ENCODE data around the gene NOA1.
A peak's percentile ranks its signal among the peaks of the same experiment; 100 is the strongest.

Gene NOA1

GRCh38 chr4:56990109-56990905, 12.9 kb upstream of the NOA1 start:
- TF ChIP-seq CTCF (IDR thresholded peaks at IDR 0.05; ENCODE audit: low read depth, low read length), result no peak
- no peak overlapping the region for H3K4me3 ChIP-seq (ENCODE audit: low read depth, low read length)

- no peak for TF ChIP-seq CTCF (IDR thresholded peaks at IDR 0.05; ENCODE audit: low read depth, low read length)
- H3K4me3 ChIP-seq (ENCODE audit: low read depth, low read length), result no peak overlapping the region
These were observed 9.5 kb upstream of the NOA1 start for GRCh38 chr4:56986952-56987351.

GRCh38 chr4:56986192-56986591, 8.8 kb upstream of the NOA1 start:
- no peak for TF ChIP-seq CTCF (IDR thresholded peaks at IDR 0.05; ENCODE audit: low read depth, low read length)

GRCh38 chr4:56981795-56982201, 4.4 kb upstream of the NOA1 start:
- no peak for TF ChIP-seq CTCF (IDR thresholded peaks at IDR 0.05; ENCODE audit: low read depth, low read length)

More at GRCh38 chr4:56986192-56986591, 8.8 kb upstream of the NOA1 start:
- no peak overlapping the region for H3K4me3 ChIP-seq (ENCODE audit: low read depth, low read length)

GRCh38 chr4:56979421-56980072, 2.1 kb upstream of the NOA1 start:
- TF ChIP-seq CTCF (IDR thresholded peaks at IDR 0.05; ENCODE audit: low read depth, low read length), result no peak
- H3K4me3 ChIP-seq (ENCODE audit: low read depth, low read length), result peak overlapping the region; percentile 66

More at GRCh38 chr4:56981795-56982201, 4.4 kb upstream of the NOA1 start:
- H3K4me3 ChIP-seq (ENCODE audit: low read depth, low read length), result peak overlapping the region; percentile 21; the same call in 1 of the 2 replicates

- TF ChIP-seq CTCF (IDR thresholded peaks at IDR 0.05; ENCODE audit: low read depth, low read length), result no peak
- peak within 1 kb of the TSS; percentile 66 for H3K4me3 ChIP-seq (ENCODE audit: low read depth, low read length)
These were observed 1.4 kb upstream of the NOA1 start, which contains the start of gene POLR2B for GRCh38 chr4:56978750-56979303. Gene POLR2B, plus strand, starts transcription at chr4:56978896. Its CDS starts 90 bp downstream, at chr4:56978986.

All from WI38 (cell line).